Measurements from ENCODE around the gene BAIAP2.

GRCh38 chr17:80986816-80987475, 48.0 kb upstream of the BAIAP2 start:
- TF ChIP-seq CTCF (conservative IDR thresholded peaks at IDR 0.05; ENCODE audit: low read length) = no peak
- TF ChIP-seq EZH2phosphoT487 (IDR thresholded peaks at IDR 0.05; ENCODE audit: borderline replicate concordance) = no peak

Data from Loucy (cell line).